H1 (cell line): Measurements from ENCODE around the gene GTSE1. TPM values are rescaled to one million over a fixed set of nuclear protein-coding genes. Genes with fewer than 3 reads are reported as not detected.

Experiments
- CTCF ChIA-PET: fragments of 300-600 bp; sonication (Branson Sonifier 250); formaldehyde crosslinking; loops from one replicate; lab custom pipeline; 2021; ENCODE audit not compliant: partially characterized antibody; lab: Charles Lee
- POLR2A ChIA-PET: fragments of 300-600 bp; sonication (Branson Sonifier 250); formaldehyde crosslinking; loops from one replicate; lab custom pipeline; 2021; ENCODE audit warnings: inconsistent platforms; ENCODE audit not compliant: partially characterized antibody; lab: Charles Lee
- DNase-seq, 2 experiments: peaks; one replicate each; pipeline versions ENCODE4 v3.0.0 to v3.0.0-alpha.2; 2010 to 2022; ENCODE audit warnings: low spot score in 2 of 2, low read depth in 1 of 2, mixed read lengths in 1 of 2
- FAIRE-seq: peaks from 2 replicates; lab custom pipeline; 2011; peaks lifted over from hg19 to GRCh38; lab: Jason Lieb, UNC
- H2AFZ ChIP-seq: 2 replicates; pipeline ENCODE4 v1.8.1; 2012; ENCODE audit warnings: low read length, inconsistent platforms
- H2AK5ac ChIP-seq: 2 replicates; pipeline ENCODE4 v1.6.1; 2013; ENCODE audit warnings: low read depth, low read length
- H2BK120ac ChIP-seq: replicated peaks from 2 replicates; pipeline ENCODE3; 2013; ENCODE audit warnings: low read depth, low read length, inconsistent platforms
- H2BK12ac ChIP-seq: 2 replicates; pipeline ENCODE4 v1.6.1; 2013; ENCODE audit warnings: low read depth, low read length
- H2BK15ac ChIP-seq: 2 replicates; pipeline ENCODE4 v1.6.1; 2013; ENCODE audit warnings: low read length
- H2BK20ac ChIP-seq: 2 replicates; pipeline ENCODE4 v1.6.1; 2013; ENCODE audit warnings: low read length
- H2BK5ac ChIP-seq: 2 replicates; pipeline ENCODE4 v1.6.1; 2013; ENCODE audit warnings: low read depth, low read length
- H3K14ac ChIP-seq: 2 replicates; pipeline ENCODE4 v1.6.1; 2013; ENCODE audit warnings: inconsistent platforms; ENCODE audit not compliant: insufficient read length
- H3K18ac ChIP-seq: 2 replicates; pipeline ENCODE4 v1.6.1; 2013; ENCODE audit warnings: low read length; ENCODE audit errors: extremely low read depth
- H3K23ac ChIP-seq: 2 replicates; pipeline ENCODE4 v1.6.1; 2013; ENCODE audit warnings: inconsistent platforms; ENCODE audit not compliant: insufficient read length
- H3K23me2 ChIP-seq: 2 replicates; pipeline ENCODE4 v1.6.1; 2013; ENCODE audit warnings: low read depth, low read length
- H3K27ac ChIP-seq: 2 replicates; pipeline ENCODE4 v1.6.1; 2011; ENCODE audit warnings: low read depth, low read length, inconsistent platforms
- H3K27me3 ChIP-seq, 4 experiments: replicated peaks in 1 of 4; 1 replicate in 1 of 4; 2 replicates in 3 of 4; pipeline versions ENCODE4 v1.6.1 to v1.8.1; 2011 to 2013; ENCODE audit warnings: low read length in 3 of 4, mild to moderate bottlenecking in 3 of 4, inconsistent platforms in 2 of 4, mixed read lengths in 2 of 4, moderate library complexity in 1 of 4; ENCODE audit not compliant: control insufficient read depth in 3 of 4, insufficient read depth in 3 of 4; ENCODE audit errors: extremely low read depth in 1 of 4
- H3K36me3 ChIP-seq, 4 experiments: 2 replicates each; pipeline versions ENCODE4 v1.6.1 to v1.8.1; 2011 to 2013; ENCODE audit warnings: mild to moderate bottlenecking in 4 of 4, low read length in 3 of 4, moderate library complexity in 2 of 4, control low read depth in 1 of 4, inconsistent platforms in 1 of 4; ENCODE audit not compliant: insufficient read depth in 4 of 4, control insufficient read depth in 2 of 4
- H3K4ac ChIP-seq: replicated peaks from 2 replicates; pipeline ENCODE3; 2013; ENCODE audit warnings: low read length, low read depth, mixed read lengths, inconsistent platforms; ENCODE audit not compliant: insufficient read length
- H3K4me1 ChIP-seq, 4 experiments: replicated peaks in 1 of 4; 1 replicate in 1 of 4; 2 replicates in 3 of 4; pipeline versions ENCODE4 v1.6.1 to v1.8.1; 2011 to 2013; ENCODE audit warnings: low read length in 3 of 4, inconsistent platforms in 2 of 4, mixed read lengths in 1 of 4; ENCODE audit not compliant: insufficient read depth in 4 of 4, control insufficient read depth in 3 of 4
- H3K4me2 ChIP-seq, 2 experiments: 2 replicates each; pipeline versions ENCODE4 v1.6.1 to v1.8.1; 2011 to 2013; ENCODE audit warnings: low read depth in 2 of 2, low read length in 2 of 2, control low read depth in 1 of 2, inconsistent platforms in 1 of 2, mild to moderate bottlenecking in 1 of 2; ENCODE audit not compliant: insufficient read depth in 1 of 2
- H3K4me3 ChIP-seq, 4 experiments: fragments of 200-600, 300-600 bp in 1 of 4; sonication (generic), shearing (Covaris generic), sonication (Bioruptor Twin) in 1 of 4; 2 replicates each; pipeline versions ENCODE4 v1.5.1 to v1.8.1; 2011 to 2016; ENCODE audit warnings: low read length in 4 of 4, low read depth in 3 of 4, control low read depth in 2 of 4, inconsistent platforms in 2 of 4, mild to moderate bottlenecking in 2 of 4, mixed read lengths in 1 of 4, moderate library complexity in 1 of 4; ENCODE audit not compliant: insufficient read depth in 2 of 4; ENCODE audit errors: extremely low read depth in 1 of 4
- H3K56ac ChIP-seq: replicated peaks from 2 replicates; pipeline ENCODE3; 2013; ENCODE audit warnings: low read depth, mild to moderate bottlenecking, mixed read lengths, low read length, inconsistent platforms; ENCODE audit not compliant: insufficient read length
- H3K79me1 ChIP-seq: 2 replicates; pipeline ENCODE4 v1.6.1; 2013; ENCODE audit warnings: low read depth, low read length, control low read depth
- H3K79me2 ChIP-seq, 2 experiments: 2 replicates each; pipeline versions ENCODE4 v1.6.1 to v1.8.1; 2012 to 2013; ENCODE audit warnings: low read length in 2 of 2, mild to moderate bottlenecking in 2 of 2, inconsistent platforms in 1 of 2; ENCODE audit not compliant: insufficient read depth in 2 of 2, control insufficient read depth in 1 of 2
- H3K9ac ChIP-seq, 4 experiments: replicated peaks in 1 of 4; 1 replicate in 1 of 4; 2 replicates in 3 of 4; pipeline versions ENCODE4 v1.6.1 to v1.8.1; 2011 to 2013; ENCODE audit warnings: low read depth in 3 of 4, low read length in 3 of 4, control low read depth in 2 of 4, mild to moderate bottlenecking in 2 of 4, moderate library complexity in 2 of 4, inconsistent platforms in 1 of 4; ENCODE audit errors: extremely low read depth in 1 of 4
- H3K9me3 ChIP-seq, 2 experiments: 2 replicates each; pipeline versions ENCODE4 v1.6.1 to v1.8.1; 2012 to 2013; ENCODE audit warnings: mild to moderate bottlenecking in 2 of 2, moderate library complexity in 2 of 2, control low read depth in 1 of 2, inconsistent platforms in 1 of 2, low read depth in 1 of 2, low read length in 1 of 2, mixed read lengths in 1 of 2; ENCODE audit not compliant: insufficient read depth in 2 of 2
- H4K20me1 ChIP-seq, 2 experiments: replicated peaks in 1 of 2; 2 replicates each; pipeline versions ENCODE3 to v1.8.1; 2011 to 2013; ENCODE audit warnings: inconsistent platforms in 2 of 2, low read length in 2 of 2, mild to moderate bottlenecking in 1 of 2; ENCODE audit not compliant: insufficient read depth in 2 of 2, control insufficient read depth in 1 of 2
- H4K5ac ChIP-seq: 2 replicates; pipeline ENCODE4 v1.6.1; 2013; ENCODE audit warnings: low read length, low read depth, mixed read lengths, inconsistent platforms; ENCODE audit not compliant: insufficient read length
- H4K8ac ChIP-seq: 2 replicates; pipeline ENCODE4 v1.8.0; 2013; ENCODE audit warnings: mild to moderate bottlenecking, moderate library complexity, low read length, inconsistent platforms; ENCODE audit not compliant: insufficient read depth; ENCODE audit errors: extremely low read depth
- H4K91ac ChIP-seq: replicated peaks from 2 replicates; pipeline ENCODE3; 2013; ENCODE audit warnings: low read length, mixed read lengths, inconsistent platforms; ENCODE audit not compliant: insufficient read length
- BACH1 ChIP-seq: IDR thresholded peaks from 2 replicates; pipeline ENCODE4 v1.6.1; 2012; ENCODE audit warnings: low read length, improper control_type of control experiment
- CBX5 ChIP-seq: fragments of 300-800, 300-1000 bp; sonication (generic); IDR thresholded peaks from 2 replicates; pipeline ENCODE4 v1.7.1; 2016; ENCODE audit warnings: antibody characterized with exemption, low read length, low read depth
- CREB1 ChIP-seq: IDR thresholded peaks from 2 replicates; pipeline ENCODE4 v1.6.1; 2012; ENCODE audit warnings: inconsistent platforms
- CTBP2 ChIP-seq: IDR thresholded peaks from 2 replicates; pipeline ENCODE4 v1.7.0; 2011; ENCODE audit warnings: borderline replicate concordance, mild to moderate bottlenecking, moderate library complexity, mixed read lengths, low read length; ENCODE audit not compliant: insufficient read depth, insufficient read length
- EGR1 ChIP-seq: IDR thresholded peaks from 2 replicates; pipeline ENCODE4 v1.6.1; 2011; ENCODE audit warnings: low read depth, low read length, borderline replicate concordance
- EZH2 ChIP-seq: fragments of 200-600 bp; sonication (generic); IDR thresholded peaks from 2 replicates; pipeline ENCODE4 v1.7.1; 2012; ENCODE audit warnings: low read depth, mild to moderate bottlenecking, moderate library complexity, low read length, inconsistent platforms; ENCODE audit not compliant: severe bottlenecking
- FOSL1 ChIP-seq: IDR thresholded peaks from 2 replicates; pipeline ENCODE4 v1.6.1; 2011; ENCODE audit warnings: mild to moderate bottlenecking, low read depth, low read length, moderate library complexity; ENCODE audit not compliant: insufficient read depth
- NRF1 ChIP-seq: IDR thresholded peaks from 2 replicates; pipeline ENCODE4 v1.6.1; 2011; ENCODE audit warnings: mild to moderate bottlenecking, low read depth, low read length, improper control_type of control experiment
- SRF ChIP-seq: IDR thresholded peaks from 2 replicates; pipeline ENCODE4 v1.6.1; 2011; ENCODE audit warnings: mild to moderate bottlenecking, low read depth, low read length, moderate library complexity
- SUZ12 ChIP-seq: fragments of 200-600 bp; sonication (generic); IDR thresholded peaks from 2 replicates; pipeline ENCODE4 v1.6.1; 2012; ENCODE audit warnings: mild to moderate bottlenecking, inconsistent platforms, low read length, moderate library complexity, mixed read lengths
- WGBS, 2 experiments: shearing (Covaris generic) in 1 of 2; methylation state at CpG; one replicate each; pipeline versions ENCODE4 v1.1.6 to v1.1.7; 2013 to 2015; ENCODE audit warnings: low lambda C conversion rate in 2 of 2, mixed read lengths in 2 of 2, inconsistent platforms in 1 of 2, low coverage in 1 of 2, missing lambda C conversion rate in 1 of 2; ENCODE audit not compliant: insufficient replicate concordance in 2 of 2, insufficient coverage in 1 of 2, insufficient read length in 1 of 2; ENCODE audit errors: extremely low coverage in 1 of 2, missing lambda C conversion rate in 1 of 2; 5-methylcytosine and 5-hydroxymethylcytosine counted together
- polyA plus RNA-seq, 7 experiments: library from polyadenylated mRNA; depleted of rRNA in 3 of 7; stranded (reverse) in 5 of 7; unstranded in 2 of 7; fragments of >200 nt in 5 of 7; fragments of 200-250 nt in 2 of 7; gene quantifications; 1 replicate in 5 of 7; 2 replicates in 1 of 7; 4 replicates in 1 of 7; pipeline versions ENCODE4 v1.2.1 to v1.2.3, GENCODE V29; 2011 to 2013; ENCODE audit warnings: missing spikeins in 2 of 7, mixed read lengths in 2 of 7
- total RNA-seq: library from RNA; stranded (reverse); fragmentation: NEBNext Ultra II Directional; extraction: Animal tissue kit (Norgen Biotek cat#: 25700); gene quantifications from 2 replicates; pipeline ENCODE4 v1.2.1, GENCODE V29; 2021
- TF ChIP-seq, protein P1 (sequence below): IDR thresholded peaks from 2 replicates; pipeline ENCODE4 v1.6.1; 2012; ENCODE audit warnings: inconsistent platforms

The GTSE1 gene
- total and polyA plus RNA-seq, 2 of the 8 experiments (the other 6 are each of a cell fraction or from before 2014, with no cell fraction given): 17.5 to 38.6 TPM

DNA sequence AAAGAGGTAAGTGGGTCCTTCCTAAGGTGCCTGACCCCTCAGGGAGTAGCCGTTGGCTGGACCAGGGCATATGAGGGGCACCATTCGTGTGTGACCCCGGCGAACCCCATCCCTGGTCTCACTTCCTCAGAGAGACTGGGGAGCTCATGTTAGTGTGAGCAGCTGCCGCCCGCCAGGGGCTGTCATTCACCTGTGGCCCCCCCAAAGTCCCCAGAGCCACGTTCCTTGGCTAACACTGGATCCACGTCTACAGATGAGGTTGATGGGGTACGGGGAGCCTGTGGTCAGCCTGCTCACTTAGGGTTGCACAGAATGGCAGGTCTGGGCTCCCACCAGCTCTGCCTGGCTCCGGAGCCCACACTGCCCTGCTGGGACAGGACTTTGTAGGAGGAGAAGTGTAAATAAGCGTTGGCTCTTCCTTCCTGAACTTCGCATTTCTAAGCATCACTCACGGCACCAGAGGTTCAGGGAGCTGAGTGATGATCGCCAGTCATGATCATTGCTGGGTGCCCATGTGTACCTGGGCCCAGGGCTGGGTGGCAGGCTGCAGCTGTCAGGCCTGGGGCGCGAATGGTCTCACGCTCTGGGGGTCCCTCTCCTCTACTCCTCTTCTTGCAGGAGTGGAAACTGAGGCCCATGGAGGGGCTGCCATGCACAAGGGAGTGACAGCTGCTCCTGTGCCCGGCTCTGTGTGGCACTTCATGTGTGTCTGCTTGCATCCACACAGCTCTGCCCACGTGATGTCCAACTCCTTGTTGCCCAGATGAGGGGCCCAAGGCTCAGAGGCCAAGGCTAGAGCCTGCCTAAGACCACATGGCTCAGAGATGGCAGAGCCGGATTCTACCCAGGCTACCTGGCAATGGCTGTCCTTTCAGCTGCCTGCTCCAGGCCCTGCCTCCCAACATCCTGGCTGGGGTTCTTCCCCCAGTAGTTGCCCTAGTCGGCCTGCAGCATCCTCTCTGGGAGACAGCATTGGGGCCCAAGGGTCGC lies 17.7 kb upstream of the GTSE1 start:
- ChIA-PET CTCF (interaction anchor here (1.5 kb wide), 1 partner anchor 157 kb away, joined by 6 read pairs; no protein-coding TSS in a partner anchor), POLR2A (interaction anchor here (0.5 to 2.4 kb wide), 5 partner anchors 9 to 25 kb away, joined by 3 to 13 read pairs (median 4); partner anchors contain the start of gene TTC38)
- no peak overlapping the region for H3K4me3 ChIP-seq
- no peak overlapping the region for H3K18ac ChIP-seq
- DNase-seq (no peak), FAIRE-seq (no peak)
- no peak overlapping the region for H4K91ac ChIP-seq
- WGBS, 2 experiments: 90% methylated on average over 21 of the region's 22 CpGs; no CpG with 5 or more reads in 1 of the 2 experiments
- H3K4me1 ChIP-seq: no peaks in the 10 kb centered on the region
- H3K9ac ChIP-seq: no peak overlapping the region
- H3K79me1 ChIP-seq: no peaks in the 10 kb centered on the region
- peaks cover 6 to 19% (median 12%) of the 10 kb centered on the region in 4 experiments; a peak in 6 of 8 replicates for H3K36me3 ChIP-seq
- H3K4me2 ChIP-seq: no peak overlapping the region
- H4K20me1 ChIP-seq: peaks cover 0 to 3% of the 10 kb centered on the region in 2 experiments
- no peak overlapping the region for H2BK120ac ChIP-seq
- H2BK15ac ChIP-seq: no peak overlapping the region
- H2AK5ac ChIP-seq: no peak overlapping the region
- no peak overlapping the region for H2AFZ ChIP-seq
- H3K27me3 ChIP-seq: no peaks in the 10 kb centered on the region
- H3K23ac ChIP-seq: no peak overlapping the region
- H3K4ac ChIP-seq: no peak overlapping the region
- H3K79me2 ChIP-seq: no peaks in the 10 kb centered on the region
- no peak overlapping the region for H3K56ac ChIP-seq
- H3K23me2 ChIP-seq: no peaks in the 10 kb centered on the region
- no peak overlapping the region for H4K8ac ChIP-seq
- H2BK12ac ChIP-seq: no peak overlapping the region
- no peak overlapping the region for H3K14ac ChIP-seq
- H3K27ac ChIP-seq: no peak overlapping the region
- H3K9me3 ChIP-seq: no peaks in the 10 kb centered on the region
- no peak overlapping the region for H2BK20ac ChIP-seq
- no peak overlapping the region for H2BK5ac ChIP-seq
- no peak overlapping the region for H4K5ac ChIP-seq
- TF ChIP-seq CBX5 (no peak), BACH1 (no peak), FOSL1 (no peak), SUZ12 (no peak), NRF1 (no peak), EGR1 (no peak), CREB1 (no peak), EZH2 (no peak), SRF (no peak), CTBP2 (no peak)
- TF ChIP-seq, protein P1, sequence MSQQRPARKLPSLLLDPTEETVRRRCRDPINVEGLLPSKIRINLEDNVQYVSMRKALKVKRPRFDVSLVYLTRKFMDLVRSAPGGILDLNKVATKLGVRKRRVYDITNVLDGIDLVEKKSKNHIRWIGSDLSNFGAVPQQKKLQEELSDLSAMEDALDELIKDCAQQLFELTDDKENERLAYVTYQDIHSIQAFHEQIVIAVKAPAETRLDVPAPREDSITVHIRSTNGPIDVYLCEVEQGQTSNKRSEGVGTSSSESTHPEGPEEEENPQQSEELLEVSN: no peak
